ENCODE measurements around the gene SBF1.
A peak's percentile ranks its signal among the peaks of the same experiment; 100 is the strongest.

Gene SBF1

DNA sequence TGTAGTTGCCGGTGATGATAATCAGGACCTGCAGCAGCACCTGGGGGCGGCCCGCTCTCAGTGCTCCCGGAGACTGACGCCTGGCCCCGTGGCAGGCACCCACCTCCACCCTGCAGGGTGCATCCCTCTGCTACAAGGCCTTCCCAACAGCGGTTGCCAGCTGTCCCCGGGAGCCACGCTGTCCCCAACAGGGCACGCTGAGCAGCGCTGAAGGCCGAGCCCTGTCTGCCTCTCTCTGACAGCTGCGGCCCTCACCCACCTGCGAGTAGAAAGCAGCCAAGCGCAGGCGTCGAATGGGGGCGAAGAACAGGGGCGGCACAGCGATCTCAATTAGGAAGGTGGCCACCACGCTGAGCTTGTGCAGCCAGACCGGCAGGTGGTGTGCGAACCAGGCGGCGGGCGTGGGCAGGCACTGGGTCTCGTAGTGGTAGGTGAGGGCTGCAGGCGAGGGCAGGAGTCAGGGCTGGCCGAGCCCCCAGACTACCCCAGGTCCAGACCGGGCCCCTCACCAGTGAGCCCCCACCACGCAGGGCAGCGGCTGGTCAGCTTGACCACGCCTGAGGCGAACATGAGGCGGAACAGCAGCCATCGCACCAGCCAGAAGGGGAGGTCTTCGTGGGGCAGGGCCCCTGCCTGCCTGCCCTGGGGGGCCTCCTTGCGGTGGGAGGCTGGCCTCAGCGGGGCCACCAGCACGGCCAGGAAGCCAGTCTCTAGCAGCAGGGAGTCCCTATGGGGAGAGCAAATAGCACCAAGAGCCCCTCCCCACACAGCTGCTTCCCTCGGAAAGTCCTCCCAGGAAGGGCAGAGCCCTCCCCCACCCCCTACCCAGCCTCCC lies 31.2 kb upstream of the SBF1 start:
- Histone ChIP-seq H3K27me3 (ENCODE audit: insufficient read depth, low read length, poor library complexity, severe bottlenecking) (no peaks in the 10 kb centered on the region), H4K20me1 (ENCODE audit: insufficient read depth, low read length, poor library complexity, severe bottlenecking) (peaks cover 10% of the 10 kb centered on the region), H3F3A (ENCODE audit: low read depth) (no peaks in the 10 kb centered on the region), H3K9me3 (ENCODE audit: insufficient read depth, low read depth, low read length) (no peaks in the 10 kb centered on the region), H3K9me2 (replicated peaks; ENCODE audit: low read depth, low read length) (no peaks in the 10 kb centered on the region), H3K79me2 (ENCODE audit: insufficient read depth, low read length) (peaks cover 52% of the 10 kb centered on the region), H3K9ac (ENCODE audit: low read depth, low read length, poor library complexity, severe bottlenecking) (peak overlapping the region; percentile 95), H2AFZ (ENCODE audit: low read length) (no peak overlapping the region), H3K4me1 (ENCODE audit: insufficient read depth, low read length, poor library complexity, severe bottlenecking) (peaks cover 12% of the 10 kb centered on the region), H3K4me3 (ENCODE audit: low read length, poor library complexity, severe bottlenecking) (peak overlapping the region; percentile 94), H3K36me3 (ENCODE audit: insufficient read depth, low read length) (no peaks in the 10 kb centered on the region), H3K4me2 (ENCODE audit: low read depth, low read length, poor library complexity, severe bottlenecking) (peak overlapping the region; percentile 88)
- no peak for TF ChIP-seq EZH2phosphoT487 (IDR thresholded peaks at IDR 0.05; ENCODE audit: borderline replicate concordance)
- TF ChIP-seq, protein P1, sequence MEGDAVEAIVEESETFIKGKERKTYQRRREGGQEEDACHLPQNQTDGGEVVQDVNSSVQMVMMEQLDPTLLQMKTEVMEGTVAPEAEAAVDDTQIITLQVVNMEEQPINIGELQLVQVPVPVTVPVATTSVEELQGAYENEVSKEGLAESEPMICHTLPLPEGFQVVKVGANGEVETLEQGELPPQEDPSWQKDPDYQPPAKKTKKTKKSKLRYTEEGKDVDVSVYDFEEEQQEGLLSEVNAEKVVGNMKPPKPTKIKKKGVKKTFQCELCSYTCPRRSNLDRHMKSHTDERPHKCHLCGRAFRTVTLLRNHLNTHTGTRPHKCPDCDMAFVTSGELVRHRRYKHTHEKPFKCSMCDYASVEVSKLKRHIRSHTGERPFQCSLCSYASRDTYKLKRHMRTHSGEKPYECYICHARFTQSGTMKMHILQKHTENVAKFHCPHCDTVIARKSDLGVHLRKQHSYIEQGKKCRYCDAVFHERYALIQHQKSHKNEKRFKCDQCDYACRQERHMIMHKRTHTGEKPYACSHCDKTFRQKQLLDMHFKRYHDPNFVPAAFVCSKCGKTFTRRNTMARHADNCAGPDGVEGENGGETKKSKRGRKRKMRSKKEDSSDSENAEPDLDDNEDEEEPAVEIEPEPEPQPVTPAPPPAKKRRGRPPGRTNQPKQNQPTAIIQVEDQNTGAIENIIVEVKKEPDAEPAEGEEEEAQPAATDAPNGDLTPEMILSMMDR (conservative IDR thresholded peaks at IDR 0.05; ENCODE audit: low read length), result no peak

DNA sequence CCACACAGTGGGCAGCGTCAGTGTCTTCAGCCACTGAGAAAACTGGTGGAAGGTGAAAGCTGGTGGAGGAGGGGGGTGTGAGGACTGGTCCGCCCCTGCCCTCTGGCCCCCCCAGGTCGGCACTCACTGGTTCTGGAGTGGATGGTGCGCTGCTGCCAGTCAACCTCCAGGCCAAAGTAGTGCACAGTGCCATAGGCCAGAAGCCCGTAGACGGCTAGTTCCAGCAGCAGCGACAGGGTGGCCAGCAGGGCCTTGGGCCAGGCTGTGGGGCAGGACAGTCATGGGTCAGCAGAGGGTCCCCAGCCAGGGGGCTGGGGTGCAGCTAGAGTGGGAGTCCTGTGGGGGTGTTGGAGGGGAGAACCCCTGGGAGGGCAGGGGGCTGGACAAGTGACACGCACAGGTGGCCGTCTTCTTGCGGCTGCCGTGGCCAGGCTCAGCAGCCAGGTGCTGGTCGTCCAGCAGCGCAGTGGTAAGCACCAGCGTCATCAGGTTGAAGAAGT lies 30.5 kb upstream of the SBF1 start:
- TF ChIP-seq, protein P1 (conservative IDR thresholded peaks at IDR 0.05; ENCODE audit: low read length), result no peak
- TF ChIP-seq EZH2phosphoT487 (IDR thresholded peaks at IDR 0.05; ENCODE audit: borderline replicate concordance), result no peak
- no peak overlapping the region for H3K4me2 ChIP-seq (ENCODE audit: low read depth, low read length, poor library complexity, severe bottlenecking)
- no peaks in the 10 kb centered on the region for H3K27me3 ChIP-seq (ENCODE audit: insufficient read depth, low read length, poor library complexity, severe bottlenecking)
- H3K4me1 ChIP-seq (ENCODE audit: insufficient read depth, low read length, poor library complexity, severe bottlenecking), result peaks cover 12% of the 10 kb centered on the region
- H3F3A ChIP-seq (ENCODE audit: low read depth), result no peaks in the 10 kb centered on the region
- no peaks in the 10 kb centered on the region for H3K9me3 ChIP-seq (ENCODE audit: insufficient read depth, low read depth, low read length)
- H3K36me3 ChIP-seq (ENCODE audit: insufficient read depth, low read length), result no peaks in the 10 kb centered on the region
- H3K79me2 ChIP-seq (ENCODE audit: insufficient read depth, low read length), result peaks cover 46% of the 10 kb centered on the region
- H2AFZ ChIP-seq (ENCODE audit: low read length), result no peak overlapping the region
- H3K9me2 ChIP-seq (replicated peaks; ENCODE audit: low read depth, low read length), result no peaks in the 10 kb centered on the region
- peaks cover 10% of the 10 kb centered on the region for H4K20me1 ChIP-seq (ENCODE audit: insufficient read depth, low read length, poor library complexity, severe bottlenecking)
- no peak overlapping the region for H3K4me3 ChIP-seq (ENCODE audit: low read length, poor library complexity, severe bottlenecking)
- H3K9ac ChIP-seq (ENCODE audit: low read depth, low read length, poor library complexity, severe bottlenecking), result no peak overlapping the region

DNA sequence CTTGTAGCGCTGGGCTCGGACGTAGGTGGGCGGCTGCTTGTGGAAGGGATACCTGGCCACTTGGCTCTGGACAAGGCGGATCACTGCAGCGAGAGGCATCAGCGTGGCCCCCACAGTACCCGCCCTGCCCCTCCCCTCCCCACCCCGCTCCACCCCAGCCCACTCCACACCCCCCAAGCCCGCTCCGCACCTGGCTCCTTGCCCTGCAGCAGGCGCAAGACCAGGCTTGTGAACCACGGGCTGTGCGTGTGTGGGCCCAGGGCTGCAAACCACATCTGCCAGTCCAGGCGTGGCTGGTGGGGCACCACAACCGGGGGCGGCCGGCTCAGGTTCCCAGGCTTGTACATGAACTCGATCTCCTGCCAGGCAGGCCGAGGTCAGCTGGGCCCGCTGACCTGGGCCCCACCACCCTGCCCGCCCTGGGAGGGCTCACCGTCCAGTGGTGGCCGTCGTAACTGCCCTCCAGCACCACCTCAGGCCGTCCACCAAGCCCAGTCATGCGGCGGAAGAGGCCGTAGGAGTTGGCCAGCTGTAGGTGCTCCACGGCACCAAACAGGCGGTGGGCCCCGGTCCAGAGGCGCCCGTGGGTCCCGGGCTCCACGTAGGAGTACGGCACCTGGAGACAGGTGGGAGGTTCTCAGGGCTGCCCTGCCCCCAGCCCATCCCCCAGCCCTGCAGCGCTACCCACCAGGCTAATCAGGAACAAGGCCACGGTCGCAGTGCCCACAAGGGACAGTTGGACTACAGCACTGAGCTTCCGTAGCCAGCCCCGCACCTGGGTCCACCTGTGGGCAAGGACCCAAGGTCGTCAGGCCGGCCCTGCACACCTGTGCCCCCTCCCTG lies 29.8 kb upstream of the SBF1 start:
- Histone ChIP-seq H3K9me3 (ENCODE audit: insufficient read depth, low read depth, low read length) (no peaks in the 10 kb centered on the region), H3K36me3 (ENCODE audit: insufficient read depth, low read length) (no peaks in the 10 kb centered on the region), H2AFZ (ENCODE audit: low read length) (no peak overlapping the region), H3K9ac (ENCODE audit: low read depth, low read length, poor library complexity, severe bottlenecking) (no peak overlapping the region), H3K9me2 (replicated peaks; ENCODE audit: low read depth, low read length) (no peaks in the 10 kb centered on the region), H3K79me2 (ENCODE audit: insufficient read depth, low read length) (peaks cover 38% of the 10 kb centered on the region), H3F3A (ENCODE audit: low read depth) (no peaks in the 10 kb centered on the region), H3K4me1 (ENCODE audit: insufficient read depth, low read length, poor library complexity, severe bottlenecking) (peaks cover 11% of the 10 kb centered on the region), H3K4me2 (ENCODE audit: low read depth, low read length, poor library complexity, severe bottlenecking) (no peak overlapping the region), H3K4me3 (ENCODE audit: low read length, poor library complexity, severe bottlenecking) (no peak overlapping the region), H3K27me3 (ENCODE audit: insufficient read depth, low read length, poor library complexity, severe bottlenecking) (no peaks in the 10 kb centered on the region), H4K20me1 (ENCODE audit: insufficient read depth, low read length, poor library complexity, severe bottlenecking) (peaks cover 8% of the 10 kb centered on the region)
- no peak for TF ChIP-seq EZH2phosphoT487 (IDR thresholded peaks at IDR 0.05; ENCODE audit: borderline replicate concordance)
- TF ChIP-seq, protein P1 (conservative IDR thresholded peaks at IDR 0.05; ENCODE audit: low read length), result no peak

All from Loucy (cell line).